HG03439 (cell line): ENCODE data around the gene PAN2.
"Not testable (repeated sequence)": the region's sequence is repeated elsewhere in the genome, so short reads cannot be mapped to it uniquely, and the experiment has no call there.

ENCODE experiments used
- ATAC-seq: cut with Tn5 transposase; IDR thresholded peaks from one replicate; pipeline ENCODE4 v1.9.1; 2021; ENCODE audit warnings: mild to moderate bottlenecking, moderate library complexity; ENCODE audit not compliant: unreplicated experiment

Gene PAN2

GRCh38 chr12:56315249-56315621 lies 18.6 kb downstream of the PAN2 start:
- no peak for ATAC-seq

DNA sequence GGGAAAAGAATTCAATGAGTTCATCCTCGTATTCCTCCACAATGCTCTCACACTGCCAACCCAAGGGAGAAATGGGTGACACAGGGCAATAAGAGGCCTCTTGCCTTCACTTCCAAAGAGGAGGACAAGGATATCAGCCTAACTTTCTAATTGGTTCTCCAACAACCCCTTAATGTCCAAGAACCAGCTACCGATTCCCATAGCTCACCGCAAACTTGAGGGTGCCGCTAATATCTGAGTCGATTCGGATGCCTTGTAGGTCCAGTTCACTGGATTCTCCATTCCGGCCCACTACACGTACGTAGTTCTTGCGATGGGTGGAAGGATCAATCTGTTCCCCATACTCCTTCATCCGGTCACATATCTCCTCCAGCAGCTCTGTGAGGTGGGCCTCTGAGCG lies 22.8 kb downstream of the PAN2 start:
- ATAC-seq: no peak

- no peak for ATAC-seq
Measured at GRCh38 chr12:56308714-56309113, 25.1 kb downstream of the PAN2 start.

DNA sequence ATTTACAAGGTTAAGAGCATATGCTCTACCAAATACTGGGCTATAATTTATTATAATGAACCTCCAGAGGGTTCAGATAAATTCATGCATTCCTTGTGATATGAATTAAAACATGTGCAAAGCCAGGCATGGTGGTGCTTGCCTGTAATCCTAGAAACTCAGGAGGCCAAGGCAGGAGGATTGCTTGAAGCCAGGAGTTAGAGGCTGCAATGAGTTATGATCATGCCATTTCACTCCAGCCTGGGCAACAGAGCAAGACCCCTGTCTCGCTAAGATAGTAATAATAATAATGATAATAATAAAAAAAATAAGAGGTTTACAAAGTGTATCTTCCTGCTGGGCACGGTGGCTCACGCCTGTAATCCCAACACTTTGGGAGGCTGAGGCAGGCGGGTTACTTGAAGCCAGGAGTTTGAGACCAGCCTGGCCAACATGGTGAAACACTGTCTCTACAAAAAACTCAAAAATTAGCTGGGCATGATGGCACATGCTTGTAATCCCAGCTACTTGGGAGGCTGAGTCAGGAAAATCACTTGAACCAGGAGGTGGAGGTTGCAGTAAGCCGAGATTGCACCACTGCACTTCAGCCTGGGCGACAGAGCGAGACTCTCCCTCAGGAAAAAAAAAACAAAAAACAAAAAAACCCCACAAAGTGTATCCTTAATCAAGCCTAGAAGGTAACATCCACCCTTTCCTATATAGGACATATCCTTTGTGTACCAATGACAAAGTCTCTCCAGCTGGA lies 26.4 kb downstream of the PAN2 start:
- ATAC-seq: no peak

- no peak for ATAC-seq
Measured at GRCh38 chr12:56304872-56305590, 28.8 kb downstream of the PAN2 start.

DNA sequence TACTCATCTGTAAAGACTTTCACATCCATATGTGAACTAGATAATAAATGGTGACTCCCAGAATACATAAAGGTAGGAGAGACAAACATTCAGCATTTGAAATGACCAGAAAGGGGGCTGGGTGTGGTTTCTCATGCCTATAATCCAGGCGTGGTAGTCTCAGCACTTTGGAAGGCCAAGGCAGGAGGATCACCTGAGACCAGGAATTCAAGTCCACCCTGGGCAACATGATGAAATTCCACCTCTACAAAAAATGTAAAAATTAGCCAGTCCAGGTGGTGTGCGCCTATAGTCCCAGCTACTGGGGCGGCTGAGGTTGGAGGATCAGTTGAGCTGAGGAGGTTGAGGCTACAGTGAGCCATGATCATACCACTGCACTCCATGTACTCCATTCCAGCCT lies 29.5 kb downstream of the PAN2 start:
- ATAC-seq: no peak

DNA sequence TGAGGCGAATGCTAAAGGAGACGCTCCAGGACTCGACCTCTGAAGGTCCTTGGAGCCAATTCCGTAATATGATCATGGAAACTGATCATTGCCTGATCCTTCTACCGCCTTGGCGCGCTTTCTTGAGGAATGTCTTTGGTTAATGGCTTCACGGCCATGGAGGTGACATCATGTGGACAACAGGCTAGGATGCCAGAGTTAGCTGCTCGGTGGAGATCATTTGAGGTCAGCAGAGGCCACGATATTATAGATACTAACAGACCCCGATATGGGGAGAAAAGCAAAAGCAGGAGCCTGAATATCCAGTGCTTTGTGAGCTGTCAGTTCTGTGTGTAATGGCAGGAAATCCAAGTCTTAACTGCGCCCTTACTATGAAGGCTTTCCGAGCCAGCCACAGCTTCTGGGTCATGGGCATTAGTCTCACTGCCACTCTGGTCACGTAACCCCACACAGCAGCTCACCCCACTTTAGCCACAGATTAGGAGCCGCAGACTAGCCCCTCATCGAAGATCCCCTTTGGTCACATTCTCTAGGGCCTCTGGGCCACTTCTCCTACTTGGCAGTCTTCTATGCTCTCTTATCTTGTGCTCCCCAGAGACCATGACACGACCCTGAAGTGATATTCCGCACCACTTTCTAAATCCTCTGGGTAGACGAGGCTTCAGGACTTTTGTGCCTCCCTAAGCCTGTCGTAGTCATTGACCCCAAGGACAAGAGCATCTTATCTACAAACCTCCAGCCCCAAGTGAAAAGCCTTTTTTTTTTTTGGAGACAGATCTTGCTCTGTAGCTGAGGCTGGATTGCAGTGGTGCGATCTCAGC lies 32.9 kb downstream of the PAN2 start:
- ATAC-seq: no peak

DNA sequence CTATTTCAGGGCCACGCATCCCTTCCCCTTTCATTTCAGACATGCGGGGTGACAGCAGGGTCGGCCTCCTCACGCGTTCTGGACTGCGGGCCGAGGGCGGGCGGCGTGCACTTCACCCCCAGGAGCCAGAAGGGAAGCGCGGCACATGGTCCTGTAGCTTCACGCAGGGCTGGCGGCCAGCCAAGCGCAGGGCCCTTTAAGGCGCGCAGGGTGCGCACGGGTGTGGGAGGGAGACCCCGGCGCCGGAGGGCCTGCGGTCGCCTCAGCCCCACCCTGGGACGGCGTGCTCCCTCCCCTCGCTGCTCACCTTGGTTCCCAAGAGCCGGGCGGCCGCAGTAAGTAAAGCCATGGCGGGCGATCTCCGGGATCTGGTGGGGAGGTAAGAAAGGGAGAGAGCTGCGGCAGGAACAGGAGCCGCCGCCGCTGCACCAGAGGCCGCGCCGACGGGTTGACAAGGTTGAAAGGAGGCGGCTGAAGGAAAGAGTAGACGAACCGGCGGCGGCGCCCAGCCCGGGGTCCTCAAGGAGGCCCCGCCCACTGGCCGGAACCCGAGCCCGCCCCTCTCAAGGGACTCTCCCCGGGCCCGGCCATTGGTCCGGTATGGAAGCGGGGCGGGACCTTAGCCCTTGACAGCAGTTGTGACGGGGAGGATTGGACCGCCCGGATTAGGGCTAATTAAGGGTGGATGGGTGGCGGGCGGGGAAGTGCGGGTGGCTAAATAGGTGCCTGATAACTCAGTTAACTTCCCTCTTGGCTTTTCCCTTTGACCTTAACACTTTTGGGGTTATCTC lies 33.8 kb downstream of the PAN2 start, which contains the start of gene CS:
TSS of gene CS (minus strand) at position 478 of the 791 bp plus-strand sequence. CDS start at position 349, 129 bp downstream.
- peak; percentile 87 for ATAC-seq

- peak; percentile 3 for ATAC-seq
Measured at GRCh38 chr12:56299308-56299852, 34.4 kb downstream of the PAN2 start.

DNA sequence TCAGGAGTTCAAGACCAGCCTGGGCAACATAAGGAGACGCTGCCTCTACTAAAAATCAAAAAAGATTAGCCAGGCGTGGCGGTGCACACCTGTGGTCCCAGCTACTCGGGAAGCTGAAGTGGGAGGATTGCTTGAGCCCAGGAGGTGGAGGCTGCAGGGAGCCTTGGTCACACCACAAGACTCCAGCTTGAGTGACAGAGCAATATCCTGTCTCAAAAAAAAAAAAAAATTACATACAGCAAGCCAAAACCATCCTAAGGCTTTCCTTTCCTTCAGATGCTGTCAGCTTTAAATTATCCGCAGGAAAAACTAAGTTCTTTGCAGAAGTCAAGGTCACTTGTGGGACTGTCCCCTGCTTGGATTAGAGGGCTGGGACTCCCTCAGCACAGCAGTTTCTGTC lies 35.0 kb downstream of the PAN2 start:
- ATAC-seq: no peak

GRCh38 chr12:56297400-56297799 lies 36.4 kb downstream of the PAN2 start:
- ATAC-seq: no peak

DNA sequence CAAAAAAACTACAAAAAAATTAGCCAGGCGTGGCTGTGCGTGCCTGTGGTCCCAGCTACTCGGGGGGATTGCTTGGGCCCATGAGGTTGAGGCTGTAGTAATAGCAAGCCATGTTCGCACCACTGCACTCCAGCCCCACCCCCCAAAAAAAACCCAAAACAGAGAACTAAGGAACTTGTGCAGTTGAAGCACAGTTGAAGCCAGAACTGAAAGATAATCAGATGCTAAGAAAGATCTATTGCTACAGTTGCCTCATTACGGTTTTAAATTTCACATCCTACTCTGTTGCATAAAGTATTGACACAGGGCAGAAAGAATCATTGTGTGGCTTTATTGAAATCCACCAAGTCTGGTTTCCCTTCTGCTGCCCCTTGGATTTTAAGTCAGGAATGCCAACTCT lies 37.5 kb downstream of the PAN2 start:
- no peak for ATAC-seq

DNA sequence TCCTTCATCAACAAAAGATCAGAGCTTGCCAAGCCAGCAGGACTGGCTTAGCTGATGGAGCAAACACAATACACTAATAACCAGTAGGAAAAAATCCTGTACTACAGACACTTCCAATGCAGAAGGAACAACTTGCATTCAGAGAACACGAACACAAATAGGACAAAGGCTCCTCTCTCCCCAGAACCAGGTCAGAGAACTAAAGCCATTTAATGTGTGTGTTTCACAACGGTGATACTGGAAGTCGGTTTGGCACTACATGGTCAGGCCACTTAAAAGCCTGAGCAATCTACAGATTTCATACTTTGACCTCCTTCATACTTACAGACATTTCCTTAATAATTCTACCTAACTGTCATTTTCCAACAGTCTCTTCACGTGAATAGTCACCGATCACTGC lies 40.0 kb downstream of the PAN2 start:
- no peak for ATAC-seq

- ATAC-seq: no peak
Measured at GRCh38 chr12:56288705-56289387, 45.0 kb downstream of the PAN2 start.

DNA sequence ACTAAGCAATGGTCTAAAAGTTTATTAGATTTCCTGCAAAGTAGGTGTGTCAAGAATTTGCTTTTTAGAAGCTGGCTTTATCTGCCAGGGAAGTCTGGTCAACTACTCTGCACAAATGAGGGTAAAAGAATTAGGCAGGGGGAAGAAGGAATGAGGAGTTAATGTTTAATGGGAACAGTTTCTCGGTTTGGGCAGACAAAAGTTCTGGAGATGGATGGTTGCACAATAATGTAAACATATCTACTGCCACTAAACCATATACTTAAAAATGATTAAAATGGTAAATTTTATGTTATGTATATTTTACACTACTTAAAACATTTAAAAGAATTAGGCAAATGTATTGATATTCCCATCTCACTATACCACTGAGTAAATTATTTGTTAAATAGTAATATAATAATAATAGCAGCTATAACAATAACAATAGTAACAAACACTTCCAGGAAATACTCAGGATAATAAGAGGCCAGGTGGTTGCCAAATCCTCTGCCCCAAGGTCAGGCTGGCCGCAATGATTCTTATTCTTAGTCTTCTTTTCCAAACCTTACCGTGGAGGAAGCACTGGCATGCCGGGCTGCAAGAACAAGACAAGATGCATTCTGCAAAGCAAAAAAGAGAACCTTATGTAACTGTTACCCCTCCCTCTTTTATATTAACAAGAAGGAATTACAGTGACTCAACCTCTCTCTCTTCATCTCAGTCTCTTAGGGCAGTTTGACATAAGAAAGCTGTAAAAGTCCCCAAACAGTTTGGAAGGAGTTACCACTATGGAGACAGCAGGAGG lies 47.6 kb downstream of the PAN2 start:
- ATAC-seq: no peak

GRCh38 chr12:56284263-56284662 lies 49.5 kb downstream of the PAN2 start:
- not testable (repeated sequence) for ATAC-seq

DNA sequence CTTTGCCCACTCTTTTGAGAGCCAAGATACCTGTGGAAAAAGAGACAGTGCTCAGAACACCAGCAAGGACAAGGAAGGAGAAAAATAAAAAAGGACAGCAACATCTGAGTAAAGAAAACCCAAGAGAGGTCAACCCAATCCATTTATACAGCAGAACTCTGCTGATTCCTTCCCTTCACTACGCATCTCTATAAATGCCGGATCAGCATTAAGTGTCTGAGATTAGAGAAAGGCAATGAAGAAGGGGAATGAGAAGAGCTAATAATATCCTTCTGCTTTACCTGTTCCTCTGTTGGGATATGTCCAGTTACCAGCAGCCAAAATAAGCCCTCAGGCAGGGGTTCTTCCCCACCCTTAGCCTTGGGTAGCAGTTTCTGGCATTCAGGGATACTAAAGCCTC lies 51.2 kb downstream of the PAN2 start:
- ATAC-seq: no peak

DNA sequence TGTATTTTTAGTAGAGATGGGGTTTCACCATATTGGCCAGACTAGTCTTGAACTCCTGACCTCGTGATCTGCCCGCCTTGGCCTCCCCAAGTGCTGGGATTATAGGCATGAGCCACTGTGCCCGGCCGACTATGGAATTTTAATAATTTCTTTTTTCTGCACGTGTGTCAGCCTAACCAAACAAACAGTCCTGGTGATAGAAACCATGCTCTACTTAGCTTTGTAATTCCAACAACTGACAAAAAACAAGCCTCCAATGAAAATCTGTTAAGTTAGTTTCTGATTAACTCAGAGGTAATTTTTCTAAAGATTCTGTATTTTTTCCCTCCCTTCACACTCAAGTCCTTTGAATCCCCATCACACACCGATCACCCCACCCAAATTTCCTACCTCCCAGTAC lies 51.8 kb downstream of the PAN2 start:
- ATAC-seq: no peak

GRCh38 chr12:56280849-56281248 lies 53.0 kb downstream of the PAN2 start:
- ATAC-seq: no peak
